HepG2 (cell line): Measurements from ENCODE around the gene NKX2-3. TPM values are rescaled to one million over a fixed set of nuclear protein-coding genes. Genes with fewer than 3 reads are reported as not detected.
A peak's percentile ranks its signal among the peaks of the same experiment; 100 is the strongest.

Source experiments
- ATAC-seq: fragments of 200-7000 bp; cut with Tn5 transposase; 3 replicates; pipeline ENCODE4 v1.9.1; 2020; ENCODE audit warnings: mild to moderate bottlenecking, moderate library complexity
- BruUV-seq: library from RNA; stranded (reverse); fragments of 400-500 nt; replicated peaks from 2 replicates; lab custom pipeline; 2021; lab: Mats Ljungman, UMichigan
- CTCF ChIA-PET: fragments of 300-600 bp; formaldehyde crosslinking; extraction: SDS; loops from one replicate; lab custom pipeline; 2021; ENCODE audit warnings: low total read pairs, inconsistent platforms, low intra/inter-chr PET ratio; lab: Yijun Ruan, JAX
- POLR2A ChIA-PET: fragments of 350-600 bp; sonication (Branson Sonifier 250); formaldehyde crosslinking; loops from one replicate; lab custom pipeline; 2020; ENCODE audit warnings: antibody characterized with exemption, inconsistent platforms; lab: Yijun Ruan, JAX
- DNase-seq: peaks from one replicate; pipeline ENCODE4 v3.0.0-alpha.2; 2015; ENCODE audit warnings: low spot score
- FAIRE-seq: peaks from 3 replicates; lab custom pipeline; 2011; peaks lifted over from hg19 to GRCh38; lab: Jason Lieb, UNC
- H2AFZ ChIP-seq: one replicate; pipeline ENCODE4 v1.6.1; 2011; ENCODE audit warnings: low read length, inconsistent platforms
- H3K27ac ChIP-seq: fragments of 300-600 bp; 3 replicates; pipeline ENCODE4 v1.8.0; 2011; ENCODE audit warnings: mixed run types, mild to moderate bottlenecking, mixed read lengths, low read length, inconsistent platforms; ENCODE audit not compliant: insufficient read depth; ENCODE audit errors: extremely low read length
- H3K27me3 ChIP-seq, 2 experiments: fragments of 200-600 bp in 1 of 2; 2 replicates in 1 of 2; 3 replicates in 1 of 2; pipeline versions ENCODE4 v1.6.0 to v1.8.0; 2011; ENCODE audit warnings: low read length in 2 of 2, mild to moderate bottlenecking in 2 of 2, moderate library complexity in 2 of 2, inconsistent platforms in 1 of 2; ENCODE audit not compliant: insufficient read depth in 2 of 2, control insufficient read depth in 1 of 2
- H3K36me3 ChIP-seq, 2 experiments: fragments of 200-600 bp in 1 of 2; replicated peaks in 1 of 2; 2 replicates in 1 of 2; 3 replicates in 1 of 2; pipeline versions ENCODE4 v1.5.1 to v1.8.0; 2011; ENCODE audit warnings: low read length in 2 of 2, inconsistent platforms in 1 of 2; ENCODE audit not compliant: insufficient read depth in 2 of 2, control insufficient read depth in 1 of 2
- H3K4me1 ChIP-seq: 2 replicates; pipeline ENCODE4 v1.5.1; 2012; ENCODE audit warnings: low read length, inconsistent platforms; ENCODE audit not compliant: insufficient read depth
- H3K4me2 ChIP-seq: 2 replicates; pipeline ENCODE4 v1.6.0; 2011; ENCODE audit warnings: low read depth, low read length, inconsistent platforms
- H3K4me3 ChIP-seq, 3 experiments: fragments of 200-600 bp in 1 of 3; sonication (generic), shearing (Covaris generic) in 1 of 3; replicated peaks in 1 of 3; 2 replicates each; pipeline ENCODE4 v1.5.1; 2011 to 2016; ENCODE audit warnings: low read length in 3 of 3, inconsistent platforms in 2 of 3, low read depth in 2 of 3, mild to moderate bottlenecking in 2 of 3, control low read depth in 1 of 3, mixed read lengths in 1 of 3; ENCODE audit not compliant: insufficient read depth in 1 of 3
- H3K79me2 ChIP-seq: one replicate; pipeline ENCODE4 v1.6.1; 2011; ENCODE audit warnings: low read length, inconsistent platforms; ENCODE audit not compliant: insufficient read depth
- H3K9ac ChIP-seq: 2 replicates; pipeline ENCODE4 v1.6.0; 2011; ENCODE audit warnings: mild to moderate bottlenecking, low read depth, low read length, inconsistent platforms; ENCODE audit not compliant: insufficient read depth
- H3K9me3 ChIP-seq: 2 replicates; pipeline ENCODE4 v1.5.1; 2012; ENCODE audit warnings: mild to moderate bottlenecking, low read length
- H4K20me1 ChIP-seq: 2 replicates; pipeline ENCODE4 v1.6.0; 2011; ENCODE audit warnings: inconsistent platforms, mild to moderate bottlenecking, low read length, moderate library complexity; ENCODE audit not compliant: insufficient read depth
- PHF8 ChIP-seq: sonication (generic); formaldehyde crosslinking; IDR thresholded peaks from 2 replicates; pipeline ENCODE4 v1.5.0; 2020; ENCODE audit warnings: missing genetic modification reagents
- SMC3 ChIP-seq: IDR thresholded peaks from 2 replicates; pipeline ENCODE4 v1.6.1; 2011; ENCODE audit warnings: low read length, improper control_type of control experiment
- STAG1 ChIP-seq: sonication (generic); formaldehyde crosslinking; IDR thresholded peaks from 2 replicates; pipeline ENCODE4 v1.4.0; 2020; ENCODE audit warnings: missing genetic modification reagents
- TEAD2 ChIP-seq: sonication (generic); formaldehyde crosslinking; IDR thresholded peaks from 2 replicates; pipeline ENCODE4 v1.9.0; 2021; ENCODE audit warnings: missing genetic modification reagents
- U2AF2 ChIP-seq: fragments of 200-400 bp; formaldehyde crosslinking; IDR thresholded peaks from 2 replicates; pipeline ENCODE4 v1.6.1; 2017; ENCODE audit warnings: low read depth, mild to moderate bottlenecking, low read length
- ZBTB20 ChIP-seq: sonication (generic); formaldehyde crosslinking; IDR thresholded peaks from 2 replicates; pipeline ENCODE4 v1.8.1; 2023; ENCODE audit warnings: missing genetic modification reagents, low read depth, mild to moderate bottlenecking, borderline replicate concordance
- ZBTB7B ChIP-seq: sonication (generic); formaldehyde crosslinking; IDR thresholded peaks from 2 replicates; pipeline ENCODE4 v1.4.0; 2020; ENCODE audit warnings: missing genetic modification reagents
- ZEB1 ChIP-seq: IDR thresholded peaks from 2 replicates; pipeline ENCODE4 v1.6.1; 2012; ENCODE audit warnings: mild to moderate bottlenecking, low read depth, inconsistent platforms; ENCODE audit not compliant: insufficient replicate concordance
- ZNF451 ChIP-seq: sonication (generic); formaldehyde crosslinking; IDR thresholded peaks from 2 replicates; pipeline ENCODE4 v1.5.0; 2020; ENCODE audit warnings: mild to moderate bottlenecking, missing genetic modification reagents
- ZNF552 ChIP-seq: sonication (generic); formaldehyde crosslinking; IDR thresholded peaks from 2 replicates; pipeline ENCODE4 v1.9.0; 2022; ENCODE audit warnings: missing genetic modification reagents, mild to moderate bottlenecking, borderline replicate concordance
- ZNF577 ChIP-seq: sonication (generic); formaldehyde crosslinking; IDR thresholded peaks from 2 replicates; pipeline ENCODE4 v1.4.0; 2020; ENCODE audit warnings: mild to moderate bottlenecking, low read depth, missing genetic modification reagents, borderline replicate concordance
- ZSCAN29 ChIP-seq: sonication (generic); formaldehyde crosslinking; conservative IDR thresholded peaks from 2 replicates; pipeline ENCODE4 v1.4.0; 2020; ENCODE audit warnings: mild to moderate bottlenecking, missing genetic modification reagents
- WGBS: methylation state at CpG from one replicate; pipeline ENCODE4 v1.1.6; 2017; ENCODE audit warnings: low lambda C conversion rate; 5-methylcytosine and 5-hydroxymethylcytosine counted together
- in situ Hi-C: cut with HindIII; loops from 2 replicates; pipeline ENCODE4 v1.10.0; 2017; ENCODE audit warnings: low pct_unique_long_range_greater_than_20kb; ENCODE audit not compliant: extremely low pct_ligation_motif_present
- intact Hi-C: fragments of 100-400 bp; cut with micrococcal nuclease; formaldehyde crosslinking; loops from one replicate; pipeline ENCODE4 v1.10.0; 2022; ENCODE audit not compliant: unreplicated experiment
- polyA plus RNA-seq, 8 experiments: library from polyadenylated mRNA; depleted of rRNA in 3 of 8; stranded (reverse) in 7 of 8; unstranded in 1 of 8; fragments of >200 nt; fragmentation: Illumina TruSeq in 4 of 8; extraction: Trizol in 4 of 8; gene quantifications; 2 replicates each; pipeline versions ENCODE4 v1.2.1 to v1.2.3, GENCODE V29; 2011 to 2016; ENCODE audit warnings: low read depth in 4 of 8, missing spikeins in 1 of 8, mixed read lengths in 1 of 8; ENCODE audit not compliant: insufficient read depth in 1 of 8
- total RNA-seq, 5 experiments: library from RNA; depleted of rRNA; stranded (reverse); fragments of >200 nt; fragmentation: Illumina TruSeq; extraction: Trizol; gene quantifications; 2 replicates each; pipeline ENCODE4 v1.2.3, GENCODE V29; 2016; ENCODE audit warnings: low read depth in 1 of 5
- TF ChIP-seq, protein P1 (sequence below): sonication (generic); formaldehyde crosslinking; IDR thresholded peaks from 2 replicates; pipeline ENCODE4 v1.4.0; 2020; ENCODE audit warnings: missing genetic modification reagents

NKX2-3 gene
- total and polyA plus RNA-seq, 2 of the 13 experiments (the other 11 are each of a cell fraction or from before 2014, with no cell fraction given), result not detected

DNA sequence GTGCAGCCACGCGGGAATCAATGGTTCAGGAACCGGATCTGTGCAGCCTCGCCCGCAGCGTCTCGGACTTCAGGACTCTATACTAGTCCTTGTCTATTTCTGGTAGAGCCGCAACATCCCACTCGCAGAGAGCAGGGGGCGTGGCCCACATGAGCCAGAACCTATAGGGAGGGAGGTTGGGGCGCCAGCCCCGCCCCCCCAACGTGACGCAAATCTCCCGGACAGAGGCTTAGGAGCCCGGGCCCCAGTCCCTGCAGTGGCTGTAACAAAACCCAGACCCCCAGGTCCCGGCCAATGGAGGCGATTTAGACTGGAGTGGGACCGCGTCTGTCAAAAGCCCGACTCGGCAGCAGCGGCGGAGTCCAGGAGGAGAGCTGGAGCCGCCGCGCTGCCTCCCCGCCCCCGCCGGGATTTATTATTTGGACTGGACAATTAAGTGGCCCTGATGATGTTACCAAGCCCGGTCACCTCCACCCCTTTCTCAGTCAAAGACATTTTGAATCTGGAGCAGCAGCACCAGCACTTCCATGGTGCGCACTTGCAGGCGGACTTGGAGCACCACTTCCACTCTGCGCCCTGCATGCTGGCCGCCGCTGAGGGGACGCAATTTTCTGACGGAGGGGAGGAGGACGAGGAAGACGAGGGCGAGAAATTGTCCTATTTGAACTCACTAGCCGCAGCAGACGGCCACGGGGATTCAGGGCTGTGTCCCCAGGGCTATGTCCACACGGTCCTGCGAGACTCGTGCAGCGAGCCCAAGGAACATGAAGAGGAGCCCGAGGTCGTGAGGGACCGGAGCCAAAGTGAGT, at the start of gene NKX2-3 (continued):
- TF ChIP-seq U2AF2, result no peak
- no peak for TF ChIP-seq PHF8 (CRISPR knock-in tag)
- no peak for TF ChIP-seq ZBTB20 (CRISPR knock-in tag)
- no peak for TF ChIP-seq ZEB1
- no peak for TF ChIP-seq ZNF552 (CRISPR knock-in tag)
- no peak for TF ChIP-seq ZBTB7B (CRISPR knock-in tag)
- no peak for TF ChIP-seq TEAD2 (CRISPR knock-in tag)

DNA sequence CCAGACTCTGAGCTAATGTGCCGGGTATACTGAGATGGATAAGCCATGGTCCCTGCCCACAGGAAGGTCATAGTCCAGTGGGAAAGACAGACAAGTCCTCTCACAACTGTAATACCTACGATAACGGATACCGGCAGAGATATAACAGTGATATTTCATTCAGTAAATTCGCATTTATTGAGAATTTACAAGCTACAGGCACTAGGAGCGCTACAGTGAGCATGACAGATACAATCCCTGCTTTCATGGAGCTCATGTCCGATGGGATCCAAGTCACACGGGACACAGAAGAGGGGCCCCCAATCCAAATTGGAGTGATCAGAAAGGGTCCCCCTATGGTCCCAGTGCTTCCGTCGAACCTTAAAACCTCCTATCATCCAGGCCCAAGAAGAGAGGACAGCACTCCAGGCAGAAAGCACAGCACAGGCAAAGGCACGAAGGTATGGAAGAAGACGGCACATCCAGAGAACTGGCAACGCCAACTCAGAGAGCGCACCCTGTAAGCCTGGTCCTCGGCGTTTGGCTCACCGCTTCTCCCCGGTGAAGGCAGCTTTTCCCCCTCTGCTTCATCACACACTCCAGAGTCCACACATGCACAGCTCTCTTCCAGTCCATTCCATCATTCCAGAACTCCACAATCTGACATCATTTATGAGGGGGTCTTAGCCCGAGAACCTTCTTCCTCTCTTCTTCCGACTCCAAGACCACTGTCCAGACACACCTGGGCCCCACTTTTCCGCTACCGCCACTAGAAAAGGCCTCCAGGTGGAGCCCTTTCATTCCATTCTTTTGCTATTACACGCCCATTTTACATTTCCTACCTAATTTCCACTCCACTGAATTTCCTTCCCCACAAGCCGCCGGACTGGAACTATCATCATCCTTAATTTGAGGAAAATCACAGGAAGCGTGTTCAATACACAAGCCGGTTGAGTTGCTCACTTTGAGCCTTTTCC, 47.8 kb upstream of the NKX2-3 start:
- in situ Hi-C loops, result loop anchor here (5.0 kb wide), 1 partner anchor 67 kb away; no protein-coding TSS in a partner anchor
- CTCF ChIA-PET, result interaction anchor here (0.8 kb wide), 1 partner anchor 128 kb away, joined by 3 read pairs; no protein-coding TSS in a partner anchor
- FAIRE-seq (no peak), DNase-seq (peak; percentile 2), ATAC-seq (peak; percentile 72)
- intact Hi-C loops, result loop anchor here (2.0 kb wide), 1 partner anchor 68 kb away; no protein-coding TSS in a partner anchor
- no peaks in the 10 kb centered on the region for H3K36me3 ChIP-seq
- no peak overlapping the region for H3K9ac ChIP-seq
- H3K27ac ChIP-seq, result no peak overlapping the region
- no peaks in the 10 kb centered on the region for H3K9me3 ChIP-seq
- 50% methylated on average over 26 of the region's 27 CpGs for WGBS
- no peaks in the 10 kb centered on the region for H3K79me2 ChIP-seq
- no peaks in the 10 kb centered on the region for H4K20me1 ChIP-seq
- TF ChIP-seq SMC3, result no peak
- TF ChIP-seq ZSCAN29, result no peak
- TF ChIP-seq, protein P1, sequence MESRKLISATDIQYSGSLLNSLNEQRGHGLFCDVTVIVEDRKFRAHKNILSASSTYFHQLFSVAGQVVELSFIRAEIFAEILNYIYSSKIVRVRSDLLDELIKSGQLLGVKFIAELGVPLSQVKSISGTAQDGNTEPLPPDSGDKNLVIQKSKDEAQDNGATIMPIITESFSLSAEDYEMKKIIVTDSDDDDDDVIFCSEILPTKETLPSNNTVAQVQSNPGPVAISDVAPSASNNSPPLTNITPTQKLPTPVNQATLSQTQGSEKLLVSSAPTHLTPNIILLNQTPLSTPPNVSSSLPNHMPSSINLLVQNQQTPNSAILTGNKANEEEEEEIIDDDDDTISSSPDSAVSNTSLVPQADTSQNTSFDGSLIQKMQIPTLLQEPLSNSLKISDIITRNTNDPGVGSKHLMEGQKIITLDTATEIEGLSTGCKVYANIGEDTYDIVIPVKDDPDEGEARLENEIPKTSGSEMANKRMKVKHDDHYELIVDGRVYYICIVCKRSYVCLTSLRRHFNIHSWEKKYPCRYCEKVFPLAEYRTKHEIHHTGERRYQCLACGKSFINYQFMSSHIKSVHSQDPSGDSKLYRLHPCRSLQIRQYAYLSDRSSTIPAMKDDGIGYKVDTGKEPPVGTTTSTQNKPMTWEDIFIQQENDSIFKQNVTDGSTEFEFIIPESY (CRISPR knock-in tag), result peak; percentile 82
- peak; percentile 42 for TF ChIP-seq STAG1 (CRISPR knock-in tag)
- TF ChIP-seq ZNF577 (CRISPR knock-in tag), result no peak
- TF ChIP-seq ZNF451 (CRISPR knock-in tag), result no peak
- H3K4me2 ChIP-seq, result no peak overlapping the region
- no TSS peak for BruUV-seq
- H2AFZ ChIP-seq, result no peak overlapping the region
- no peak overlapping the region for H3K4me3 ChIP-seq
- peaks cover 5% of the 10 kb centered on the region; the same call in 1 of the 2 replicates for H3K4me1 ChIP-seq
- POLR2A ChIA-PET, result no interaction called here
- H3K27me3 ChIP-seq, result peaks cover 0 to 32% of the 10 kb centered on the region in 2 experiments; a peak in 2 of 5 replicates
